HL-60 (cell line): ENCODE results near the gene ADSS1.

Experiments used
- DNase-seq, 2 experiments: peaks; one replicate each; pipeline ENCODE4 v3.0.0-alpha.2; 2010 to 2020; ENCODE audit warnings: low read depth in 1 of 2, low spot score in 1 of 2
- H3K27ac ChIP-seq: fragments of 250-450 bp; sonication (Bioruptor Pico); replicated peaks from 2 replicates; pipeline ENCODE4 v1.5.1; 2020; ENCODE audit warnings: mild to moderate bottlenecking, moderate library complexity
- H3K27me3 ChIP-seq: fragments of 250-450 bp; sonication (Bioruptor Pico); 2 replicates; pipeline ENCODE4 v1.5.1; 2021; ENCODE audit warnings: mild to moderate bottlenecking, moderate library complexity; ENCODE audit not compliant: insufficient read depth, poor library complexity, severe bottlenecking
- H3K4me3 ChIP-seq: replicated peaks from 2 replicates; pipeline ENCODE4 v1.5.1; 2011; ENCODE audit warnings: mild to moderate bottlenecking, control low read depth, low read length; ENCODE audit not compliant: insufficient read depth
- CTCF ChIP-seq: IDR thresholded peaks from one replicate; pipeline ENCODE4 v1.5.1; 2011; ENCODE audit warnings: low read length, control low read depth, inconsistent platforms; ENCODE audit not compliant: insufficient read depth
- GABPA ChIP-seq: IDR thresholded peaks from 2 replicates; pipeline ENCODE4 v1.6.1; 2012; ENCODE audit warnings: low read depth
- POLR2AphosphoS5 ChIP-seq: IDR thresholded peaks from 2 replicates; pipeline ENCODE4 v1.6.1; 2012; ENCODE audit warnings: low read depth
- SPI1 ChIP-seq: IDR thresholded peaks from 2 replicates; pipeline ENCODE4 v1.6.1; 2012; ENCODE audit warnings: low read depth, mild to moderate bottlenecking, borderline replicate concordance
- TF ChIP-seq, protein P1 (sequence below): IDR thresholded peaks from 2 replicates; pipeline ENCODE4 v1.6.1; 2012; ENCODE audit warnings: low read depth; ENCODE audit not compliant: insufficient replicate concordance

ADSS1 gene

GRCh38 chr14:104702673-104703072, 21.4 kb upstream of the ADSS1 start:
- H3K4me3 ChIP-seq: no peak overlapping the region

GRCh38 chr14:104703269-104703668, 20.8 kb upstream of the ADSS1 start:
- TF ChIP-seq, protein P1, sequence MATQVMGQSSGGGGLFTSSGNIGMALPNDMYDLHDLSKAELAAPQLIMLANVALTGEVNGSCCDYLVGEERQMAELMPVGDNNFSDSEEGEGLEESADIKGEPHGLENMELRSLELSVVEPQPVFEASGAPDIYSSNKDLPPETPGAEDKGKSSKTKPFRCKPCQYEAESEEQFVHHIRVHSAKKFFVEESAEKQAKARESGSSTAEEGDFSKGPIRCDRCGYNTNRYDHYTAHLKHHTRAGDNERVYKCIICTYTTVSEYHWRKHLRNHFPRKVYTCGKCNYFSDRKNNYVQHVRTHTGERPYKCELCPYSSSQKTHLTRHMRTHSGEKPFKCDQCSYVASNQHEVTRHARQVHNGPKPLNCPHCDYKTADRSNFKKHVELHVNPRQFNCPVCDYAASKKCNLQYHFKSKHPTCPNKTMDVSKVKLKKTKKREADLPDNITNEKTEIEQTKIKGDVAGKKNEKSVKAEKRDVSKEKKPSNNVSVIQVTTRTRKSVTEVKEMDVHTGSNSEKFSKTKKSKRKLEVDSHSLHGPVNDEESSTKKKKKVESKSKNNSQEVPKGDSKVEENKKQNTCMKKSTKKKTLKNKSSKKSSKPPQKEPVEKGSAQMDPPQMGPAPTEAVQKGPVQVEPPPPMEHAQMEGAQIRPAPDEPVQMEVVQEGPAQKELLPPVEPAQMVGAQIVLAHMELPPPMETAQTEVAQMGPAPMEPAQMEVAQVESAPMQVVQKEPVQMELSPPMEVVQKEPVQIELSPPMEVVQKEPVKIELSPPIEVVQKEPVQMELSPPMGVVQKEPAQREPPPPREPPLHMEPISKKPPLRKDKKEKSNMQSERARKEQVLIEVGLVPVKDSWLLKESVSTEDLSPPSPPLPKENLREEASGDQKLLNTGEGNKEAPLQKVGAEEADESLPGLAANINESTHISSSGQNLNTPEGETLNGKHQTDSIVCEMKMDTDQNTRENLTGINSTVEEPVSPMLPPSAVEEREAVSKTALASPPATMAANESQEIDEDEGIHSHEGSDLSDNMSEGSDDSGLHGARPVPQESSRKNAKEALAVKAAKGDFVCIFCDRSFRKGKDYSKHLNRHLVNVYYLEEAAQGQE: no peak
- TF ChIP-seq GABPA (no peak), SPI1 (no peak), CTCF (no peak), POLR2AphosphoS5 (no peak)
- no peak for DNase-seq
- H3K27ac ChIP-seq: no peak overlapping the region
- H3K27me3 ChIP-seq: no peaks in the 10 kb centered on the region
- no peak overlapping the region for H3K4me3 ChIP-seq

More at GRCh38 chr14:104702673-104703072, 21.4 kb upstream of the ADSS1 start:
- H3K27ac ChIP-seq: no peak overlapping the region
- DNase-seq: no peak
- TF ChIP-seq GABPA (no peak), POLR2AphosphoS5 (no peak), CTCF (no peak), SPI1 (no peak)
- TF ChIP-seq, protein P1: no peak
- H3K27me3 ChIP-seq: no peaks in the 10 kb centered on the region

DNA sequence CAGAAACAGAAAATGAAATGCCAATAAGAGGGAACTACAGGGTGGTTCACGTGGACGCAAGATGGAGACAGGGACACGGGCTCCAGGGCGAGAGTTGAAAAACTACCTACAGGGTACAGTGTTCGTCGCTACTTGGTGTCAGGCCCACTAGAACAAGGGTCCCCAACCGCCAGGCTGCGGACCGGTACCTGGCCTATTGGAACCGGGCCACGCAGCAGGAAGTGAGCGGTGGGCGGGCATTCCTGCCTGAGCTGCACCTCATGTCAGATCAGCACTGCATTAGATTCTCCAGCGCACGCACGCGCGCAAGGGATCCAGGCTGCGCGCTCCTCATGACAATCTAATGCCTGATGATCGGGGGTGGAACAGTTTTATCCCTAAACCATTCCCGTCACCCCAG, 19.8 kb upstream of the ADSS1 start:
- TF ChIP-seq GABPA (no peak), POLR2AphosphoS5 (no peak), SPI1 (no peak)
- no peak overlapping the region for H3K4me3 ChIP-seq
- DNase-seq: no peak
- no peaks in the 10 kb centered on the region for H3K27me3 ChIP-seq
- no peak overlapping the region for H3K27ac ChIP-seq

DNA sequence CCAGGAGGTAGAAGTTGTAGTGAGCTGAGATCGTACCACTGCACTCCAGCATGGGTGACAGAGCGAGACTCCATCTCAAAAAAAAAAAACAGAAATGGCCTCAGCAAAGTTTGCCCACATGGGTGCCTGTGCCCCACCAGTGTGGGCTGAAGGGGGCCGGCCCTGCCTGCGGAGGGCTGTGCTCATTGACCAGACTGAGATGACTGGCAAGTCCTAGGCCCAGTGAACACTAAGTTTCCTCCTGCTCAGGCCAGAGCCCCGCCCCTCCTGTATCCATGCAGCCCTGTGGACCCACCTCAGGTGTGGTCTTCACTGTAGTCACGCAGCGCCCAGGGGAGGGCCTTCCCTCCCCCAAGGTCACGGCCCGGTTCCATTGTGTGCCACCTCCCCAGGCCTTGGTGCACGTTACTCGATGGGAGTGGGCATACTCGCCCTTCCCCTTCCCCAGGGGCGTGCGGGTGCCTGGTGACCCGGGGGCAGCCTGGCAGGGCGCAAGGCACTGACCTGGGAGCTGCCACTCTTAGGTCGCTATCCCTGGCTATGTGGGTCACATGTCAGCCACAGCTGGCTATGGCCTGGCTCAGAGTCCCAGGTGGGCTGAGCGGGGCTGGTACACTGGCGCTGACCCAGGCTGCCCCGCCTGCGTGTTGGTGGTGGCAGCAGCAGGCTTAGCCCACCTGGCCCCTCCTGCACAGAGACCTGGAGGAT, 18.5 kb upstream of the ADSS1 start:
- H3K27me3 ChIP-seq: no peaks in the 10 kb centered on the region
- no peak overlapping the region for H3K27ac ChIP-seq
- no peak overlapping the region for H3K4me3 ChIP-seq
- no peak for DNase-seq
- no peak for TF ChIP-seq POLR2AphosphoS5
- TF ChIP-seq SPI1: no peak
- no peak for TF ChIP-seq CTCF
- no peak for TF ChIP-seq GABPA
- TF ChIP-seq, protein P1: no peak
